Skeletal muscle tissue (tissue), 4 donors: ENCODE results near the gene ZBTB17. TPM values are rescaled to one million over a fixed set of nuclear protein-coding genes. Genes with fewer than 3 reads are reported as not detected.

Experiments
- H3K27ac ChIP-seq: one replicate; pipeline ENCODE4 v1.7.0; 2013; ENCODE audit warnings: mild to moderate bottlenecking, low read depth, low read length, inconsistent platforms
- H3K27me3 ChIP-seq, 3 donors: one replicate each; pipeline ENCODE4 v1.7.0; 2013; ENCODE audit warnings: low read length in 3 of 3; ENCODE audit not compliant: control insufficient read depth in 3 of 3, insufficient read depth in 3 of 3
- H3K36me3 ChIP-seq, 3 donors: one replicate each; pipeline ENCODE4 v1.7.0; 2013; ENCODE audit warnings: low read length in 3 of 3; ENCODE audit not compliant: control insufficient read depth in 3 of 3, insufficient read depth in 3 of 3
- H3K4me1 ChIP-seq, 3 donors: one replicate each; pipeline ENCODE4 v1.7.0; 2013; ENCODE audit warnings: low read length in 3 of 3, mild to moderate bottlenecking in 3 of 3; ENCODE audit not compliant: control insufficient read depth in 3 of 3, insufficient read depth in 3 of 3
- H3K4me3 ChIP-seq, 3 donors: one replicate each; pipeline ENCODE4 v1.7.0; 2013; ENCODE audit warnings: low read length in 3 of 3
- H3K9ac ChIP-seq, 3 donors: one replicate each; pipeline ENCODE4 v1.7.0; 2013; ENCODE audit warnings: low read length in 3 of 3, mild to moderate bottlenecking in 3 of 3, moderate library complexity in 2 of 3, low read depth in 1 of 3
- H3K9me3 ChIP-seq, 3 donors: one replicate each; pipeline ENCODE4 v1.7.0; 2013; ENCODE audit warnings: low read length in 3 of 3; ENCODE audit not compliant: control insufficient read depth in 3 of 3
- total RNA-seq: library from RNA; depleted of rRNA; stranded (reverse); fragments of >200 nt; gene quantifications from one replicate; pipeline ENCODE4 v1.2.3, GENCODE V29; 2014
- donor health status: Osteomylitis.

ZBTB17 gene
- total RNA-seq, 1 donor from 2014 or later = 23.5 TPM

- no peak overlapping the region for H3K9ac ChIP-seq
- no peak overlapping the region for H3K27ac ChIP-seq
- peaks cover 16 to 20% (median 18%) of the 10 kb centered on the region in 3 donors for H3K4me1 ChIP-seq
- H3K9me3 ChIP-seq = no peaks in the 10 kb centered on the region
- no peaks in the 10 kb centered on the region for H3K27me3 ChIP-seq
- H3K36me3 ChIP-seq = peaks cover 0 to 5% (median 0%) of the 10 kb centered on the region in 3 donors
- H3K4me3 ChIP-seq = no peak overlapping the region
Observed at GRCh38 chr1:15963363-15963967, 12.4 kb downstream of the ZBTB17 start.

- Histone ChIP-seq H3K4me1 (peaks cover 20 to 25% (median 21%) of the 10 kb centered on the region in 3 donors), H3K36me3 (no peaks in the 10 kb centered on the region), H3K27ac (no peak overlapping the region), H3K9me3 (no peaks in the 10 kb centered on the region), H3K9ac (no peak overlapping the region), H3K27me3 (no peaks in the 10 kb centered on the region), H3K4me3 (no peak overlapping the region)
Observed at GRCh38 chr1:15962671-15963362, 13.1 kb downstream of the ZBTB17 start.

GRCh38 chr1:15962176-15962575, 13.7 kb downstream of the ZBTB17 start:
- Histone ChIP-seq H3K27ac (no peak overlapping the region), H3K9ac (peak overlapping the region in 1 of 3 donors; percentile 25), H3K4me1 (peaks cover 20 to 26% (median 25%) of the 10 kb centered on the region in 3 donors), H3K27me3 (no peaks in the 10 kb centered on the region), H3K4me3 (no peak overlapping the region), H3K9me3 (no peaks in the 10 kb centered on the region), H3K36me3 (no peaks in the 10 kb centered on the region)

- Histone ChIP-seq H3K4me1 (peaks cover 19 to 25% (median 23%) of the 10 kb centered on the region in 3 donors), H3K9me3 (no peaks in the 10 kb centered on the region), H3K27ac (no peak overlapping the region), H3K9ac (no peak overlapping the region), H3K36me3 (no peaks in the 10 kb centered on the region), H3K4me3 (no peak overlapping the region), H3K27me3 (no peaks in the 10 kb centered on the region)
Observed at GRCh38 chr1:15961492-15961891, 14.4 kb downstream of the ZBTB17 start.

DNA sequence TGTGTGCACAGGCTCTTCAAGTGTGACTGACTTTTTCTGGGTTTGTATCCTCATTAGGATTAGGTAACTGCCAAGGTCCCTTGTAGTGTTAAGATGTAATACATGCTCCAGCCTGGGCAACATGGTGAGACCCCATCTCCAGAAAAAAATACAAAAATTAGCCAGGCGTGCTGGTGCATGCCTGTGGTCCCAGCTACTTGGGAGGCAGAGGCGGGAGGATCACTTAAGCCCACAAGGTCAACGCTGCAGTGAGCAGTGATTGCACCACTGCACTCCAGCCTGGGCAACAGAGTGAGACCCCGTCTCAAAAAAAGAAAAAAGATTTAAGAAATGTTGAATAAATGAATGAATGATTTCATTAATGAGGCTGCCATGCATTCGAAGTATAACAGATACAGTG, 15.1 kb downstream of the ZBTB17 start:
- peaks cover 12 to 22% (median 18%) of the 10 kb centered on the region in 3 donors for H3K4me1 ChIP-seq
- no peak overlapping the region for H3K4me3 ChIP-seq
- no peak overlapping the region for H3K9ac ChIP-seq
- no peaks in the 10 kb centered on the region for H3K27me3 ChIP-seq
- H3K36me3 ChIP-seq = no peaks in the 10 kb centered on the region
- H3K9me3 ChIP-seq = no peaks in the 10 kb centered on the region
- H3K27ac ChIP-seq = no peak overlapping the region

GRCh38 chr1:15959827-15960446, 16.0 kb downstream of the ZBTB17 start:
- H3K4me3 ChIP-seq = no peak overlapping the region
- peaks cover 8 to 17% (median 13%) of the 10 kb centered on the region in 3 donors for H3K4me1 ChIP-seq
- H3K9me3 ChIP-seq = no peaks in the 10 kb centered on the region
- no peaks in the 10 kb centered on the region for H3K36me3 ChIP-seq
- H3K27ac ChIP-seq = no peak overlapping the region
- H3K27me3 ChIP-seq = no peaks in the 10 kb centered on the region
- H3K9ac ChIP-seq = no peak overlapping the region

DNA sequence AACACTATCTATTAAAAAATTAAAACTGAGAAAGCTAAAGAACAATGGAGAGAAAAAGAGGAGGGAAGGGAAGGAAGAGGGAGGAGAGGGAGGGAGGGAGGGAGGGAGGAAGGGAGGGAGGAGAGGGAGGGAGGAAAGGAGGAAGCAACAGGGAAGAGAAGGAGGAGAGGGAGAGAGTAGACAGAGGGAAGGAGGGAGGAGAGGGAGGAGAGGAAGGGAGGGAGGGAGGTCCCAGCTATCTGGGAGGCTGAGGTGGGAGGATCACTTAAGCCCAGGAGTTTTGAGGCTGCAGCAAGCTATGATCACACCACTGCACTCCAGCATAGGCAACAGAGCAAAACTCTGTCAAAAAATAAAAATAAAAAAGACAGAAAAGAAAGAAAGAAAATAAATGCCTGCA, 16.5 kb downstream of the ZBTB17 start:
- no peaks in the 10 kb centered on the region for H3K9me3 ChIP-seq
- H3K4me1 ChIP-seq = peaks cover 10 to 18% (median 13%) of the 10 kb centered on the region in 3 donors
- no peak overlapping the region for H3K27ac ChIP-seq
- H3K36me3 ChIP-seq = no peaks in the 10 kb centered on the region
- H3K27me3 ChIP-seq = no peaks in the 10 kb centered on the region
- H3K9ac ChIP-seq = no peak overlapping the region
- no peak overlapping the region for H3K4me3 ChIP-seq

DNA sequence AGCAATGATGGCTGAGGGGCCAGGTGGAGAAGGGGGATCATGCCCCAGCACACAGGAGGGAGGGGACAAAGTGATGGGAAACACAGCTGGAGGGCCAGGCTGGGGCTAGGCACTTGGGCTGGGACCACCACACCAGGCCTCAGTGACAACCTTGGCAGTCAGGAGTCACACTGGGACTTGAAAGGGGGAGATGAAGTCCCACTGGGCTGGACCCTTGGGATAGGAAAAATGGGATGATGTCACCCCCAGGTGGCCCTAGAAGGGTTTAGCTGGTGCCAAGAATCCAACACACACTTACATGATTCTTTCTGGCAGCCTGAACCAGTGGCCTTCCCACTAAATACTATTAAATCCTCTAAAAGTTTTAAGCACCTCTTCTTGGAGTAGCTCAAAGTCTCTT, 17.1 kb downstream of the ZBTB17 start:
- Histone ChIP-seq H3K36me3 (no peaks in the 10 kb centered on the region), H3K4me3 (no peak overlapping the region), H3K4me1 (peaks cover 16 to 24% (median 19%) of the 10 kb centered on the region in 3 donors), H3K27ac (no peak overlapping the region), H3K27me3 (no peaks in the 10 kb centered on the region), H3K9ac (peak overlapping the region in 1 of 3 donors; percentile 16), H3K9me3 (no peaks in the 10 kb centered on the region)

- Histone ChIP-seq H3K4me1 (peaks cover 23 to 31% (median 25%) of the 10 kb centered on the region in 3 donors), H3K9ac (peak overlapping the region in 1 of 3 donors; percentile 54), H3K9me3 (no peaks in the 10 kb centered on the region), H3K36me3 (no peaks in the 10 kb centered on the region), H3K27me3 (no peaks in the 10 kb centered on the region), H3K4me3 (no peak overlapping the region), H3K27ac (no peak overlapping the region)
Observed at GRCh38 chr1:15958111-15958510, 17.8 kb downstream of the ZBTB17 start.
